AG08395 (cell line): ENCODE measurements around the gene C1orf50.
A peak's percentile ranks its signal among the peaks of the same experiment; 100 is the strongest.
"Not testable (repeated sequence)": the region's sequence is repeated elsewhere in the genome, so short reads cannot be mapped to it uniquely, and the experiment has no call there.

Source experiments
- DNase-seq: peaks from one replicate; pipeline ENCODE4 v3.0.0; 2012; ENCODE audit warnings: mixed read lengths, low spot score

C1orf50 gene

DNA sequence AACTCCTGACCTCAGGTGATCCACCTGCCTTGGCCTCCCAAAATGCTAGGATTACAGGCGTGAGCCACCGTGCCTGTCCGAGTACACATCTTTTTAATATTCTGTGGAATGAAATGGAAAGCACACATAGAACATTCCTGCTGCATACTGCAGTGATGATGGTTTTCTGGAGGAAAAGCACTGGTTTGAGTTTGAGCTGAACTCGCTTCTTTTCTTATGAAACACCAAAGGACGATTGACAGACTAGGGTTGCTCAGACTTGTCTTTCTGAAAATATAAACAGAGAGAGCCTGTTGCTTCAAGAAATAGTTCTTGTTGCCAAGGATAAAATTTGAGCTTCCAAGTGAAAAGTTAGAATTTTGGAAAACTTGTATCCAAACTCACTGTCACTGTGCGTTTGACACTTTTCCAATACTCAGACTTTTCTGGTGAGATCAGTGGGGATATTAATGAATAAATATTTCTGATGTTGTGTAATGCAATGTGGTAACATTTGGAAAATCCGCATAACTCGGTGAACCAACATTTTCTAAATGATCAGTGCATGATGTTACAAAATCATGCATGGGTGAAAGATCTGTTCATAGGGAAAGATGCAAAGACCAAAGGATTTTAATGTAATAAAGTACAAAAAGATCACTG lies 34.9 kb downstream of the C1orf50 start:
- peak; percentile 50 for DNase-seq

DNA sequence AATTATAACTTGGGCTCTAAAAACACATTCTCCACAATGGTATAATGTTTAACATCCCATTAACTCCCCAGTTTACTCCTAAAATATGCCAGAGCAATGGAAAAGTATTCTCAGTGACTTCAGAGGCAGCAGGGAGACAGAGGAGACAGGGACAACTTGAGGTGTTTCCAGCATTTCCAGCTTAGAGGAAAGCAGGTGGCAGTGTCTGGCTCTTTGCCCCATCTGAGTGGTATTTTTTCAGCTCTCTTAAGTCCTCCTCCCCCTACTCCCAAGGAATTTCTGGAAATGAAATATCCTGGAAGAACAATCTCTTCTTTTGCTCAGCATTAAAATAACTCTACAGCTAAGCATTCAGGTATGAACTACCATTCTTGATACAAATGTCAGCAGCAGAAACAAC lies 39.1 kb downstream of the C1orf50 start:
- no peak for DNase-seq

DNA sequence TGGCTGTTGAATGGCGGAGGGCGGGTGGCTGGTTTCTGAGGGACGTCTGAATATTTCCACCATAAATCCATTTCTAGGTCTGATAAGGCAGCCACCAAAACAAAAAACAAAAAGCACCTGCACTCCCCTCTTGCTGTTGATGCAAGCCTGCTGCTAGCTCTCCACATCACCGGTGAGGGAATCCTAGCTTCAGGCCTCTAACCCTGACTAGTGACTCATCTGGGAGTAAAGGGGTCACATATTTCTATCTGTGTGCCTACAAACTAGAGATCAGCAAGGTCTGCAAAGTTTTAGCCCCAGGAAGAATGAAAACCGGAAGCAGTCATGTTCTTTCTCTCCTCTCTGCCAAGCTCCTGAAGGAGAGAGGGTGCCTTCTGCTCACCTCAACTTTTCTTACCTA lies 39.5 kb downstream of the C1orf50 start:
- no peak for DNase-seq

DNA sequence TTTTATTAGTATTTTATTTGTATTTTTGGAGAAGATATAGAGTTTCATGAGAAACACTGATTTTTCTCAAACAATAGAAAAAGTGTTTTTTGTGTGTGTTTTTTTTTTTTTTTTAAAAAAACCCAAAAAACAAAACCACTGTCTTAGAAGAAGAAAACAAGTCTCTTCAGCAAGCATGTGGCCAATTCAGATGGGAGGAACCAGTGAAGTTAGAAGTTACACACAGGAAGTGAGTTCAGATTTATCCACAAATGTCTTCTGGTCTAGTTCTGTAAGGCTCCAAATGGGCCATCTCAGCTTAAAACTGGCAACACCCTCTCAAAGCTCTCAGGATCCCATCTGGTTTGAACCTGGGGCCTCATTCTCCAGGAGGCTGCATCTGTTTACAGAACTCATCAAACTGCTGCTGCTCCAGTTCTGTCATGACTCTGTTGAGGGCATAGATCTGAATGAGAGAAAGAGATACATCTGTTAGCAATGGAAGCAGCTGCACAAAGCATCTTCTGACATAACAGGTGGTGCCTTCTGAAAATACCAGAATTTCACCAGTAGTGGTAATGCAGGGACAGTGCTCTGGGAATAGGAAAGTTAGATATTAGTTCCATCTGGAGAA lies 40.1 kb downstream of the C1orf50 start:
- DNase-seq = no peak

DNA sequence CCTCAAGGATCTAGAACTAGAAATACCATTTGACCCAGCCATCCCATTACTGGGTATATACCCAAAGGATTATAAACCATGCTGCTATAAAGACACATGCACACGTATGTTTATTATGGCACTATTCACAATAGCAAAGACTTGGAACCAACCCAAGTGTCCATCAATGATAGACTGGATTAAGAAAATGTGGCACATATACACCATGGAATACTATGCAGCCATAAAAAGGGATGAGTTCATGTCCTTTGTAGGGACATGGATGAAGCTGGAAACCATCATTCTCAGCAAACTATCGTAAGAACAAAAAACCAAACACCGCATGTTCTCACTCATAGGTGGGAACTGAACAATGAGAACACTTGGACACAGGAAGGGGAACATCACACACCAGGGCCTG lies 47.8 kb downstream of the C1orf50 start:
- not testable (repeated sequence) for DNase-seq

DNA sequence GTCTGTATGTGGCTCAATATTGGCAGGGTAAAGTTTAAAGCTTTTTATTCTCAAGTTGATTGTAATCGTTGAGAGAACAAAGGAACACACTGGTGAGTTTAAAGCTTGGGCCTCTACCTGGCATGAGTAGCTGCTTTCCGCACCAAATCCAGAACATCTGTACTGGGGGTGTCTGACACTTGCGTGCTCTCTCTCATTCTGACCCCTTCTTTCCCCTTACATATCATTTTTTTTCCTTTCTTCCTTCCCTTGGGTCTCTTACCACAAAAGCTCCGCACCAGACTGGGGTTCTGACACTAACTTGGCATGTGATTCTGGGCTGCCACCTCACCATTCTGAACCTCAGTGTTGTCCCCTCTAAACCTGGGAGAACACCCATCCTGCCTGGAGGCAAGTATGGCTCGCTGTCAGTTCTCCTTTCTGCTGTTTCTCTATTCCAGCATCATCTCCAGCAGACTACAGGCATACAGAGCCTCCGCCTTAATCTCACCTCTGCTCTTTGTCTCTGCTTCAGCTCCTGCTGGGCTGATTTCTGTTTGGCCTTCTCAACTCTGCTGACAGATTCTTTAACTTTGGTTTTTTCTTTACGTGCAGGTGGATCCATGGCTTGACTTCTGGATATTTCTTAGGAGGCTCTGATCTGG lies 49.0 kb downstream of the C1orf50 start:
- DNase-seq = no peak

DNA sequence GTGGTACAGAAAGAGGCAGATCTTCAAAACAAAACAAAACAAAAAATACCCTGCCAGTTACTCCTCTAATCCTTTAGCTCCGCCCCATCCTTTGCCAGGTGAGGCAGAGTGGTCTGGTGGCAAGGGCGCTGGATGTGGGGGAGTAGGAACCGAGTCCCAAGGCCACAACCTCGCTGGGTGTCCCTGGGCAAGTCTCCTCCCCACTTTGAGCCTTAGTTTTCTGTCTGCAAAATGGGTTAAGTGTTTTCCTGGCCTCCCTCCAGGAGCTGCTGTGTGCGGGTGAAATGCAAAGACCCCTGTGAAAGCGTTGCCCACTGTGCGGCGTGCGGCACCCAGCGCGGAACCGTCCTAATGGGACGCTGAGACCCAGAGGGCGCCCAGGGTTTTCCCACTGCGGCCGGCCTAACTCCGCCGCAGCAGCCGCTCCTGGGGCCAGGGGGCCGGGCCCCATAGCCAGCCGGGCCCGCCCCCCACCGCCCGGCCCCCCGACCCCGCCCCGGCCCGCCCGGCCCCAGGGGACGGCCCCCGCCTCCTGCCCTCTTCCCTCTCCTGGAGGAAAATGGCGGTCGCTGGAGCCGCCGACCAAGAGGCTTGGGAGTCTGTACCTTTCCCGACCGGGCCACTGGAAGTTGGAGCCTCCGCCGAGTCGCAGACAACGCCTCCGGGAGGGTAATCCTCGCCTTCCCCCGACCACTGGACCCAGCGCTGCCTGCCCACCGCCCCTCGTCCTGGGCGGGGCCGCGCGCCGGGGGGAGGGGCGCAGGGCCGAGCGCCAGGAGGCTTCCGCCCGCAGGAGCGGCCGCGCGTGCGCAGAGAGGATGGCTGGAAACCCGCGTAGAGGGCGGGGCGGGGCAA lies 49.8 kb downstream of the C1orf50 start, which contains the start of the genes ERMAP and SVBP:
Gene ERMAP (plus strand): TSS at position 538 of the 855 bp plus-strand sequence. CDS start 13,327 bp downstream, outside the sequence.
Gene SVBP (minus strand): TSS at position 813 of the 855 bp plus-strand sequence. CDS start 853 bp downstream, outside the sequence.
- DNase-seq = peak; percentile 99

DNA sequence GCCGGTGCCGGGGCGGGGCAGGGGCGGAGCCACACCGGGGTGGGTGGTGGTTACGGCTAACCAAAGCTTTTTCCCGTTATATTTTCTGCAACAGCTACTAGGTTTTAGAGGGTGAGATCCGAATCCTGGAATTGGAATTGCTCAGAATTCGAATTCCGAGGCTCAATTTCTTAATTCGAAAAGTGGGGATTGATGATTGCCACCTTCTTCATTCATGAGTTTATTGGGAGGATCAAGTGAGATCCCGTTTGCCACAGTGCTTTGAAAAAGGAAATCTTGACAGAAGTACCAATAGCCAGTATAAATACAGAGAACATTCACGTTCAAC lies 50.4 kb downstream of the C1orf50 start:
- DNase-seq = no peak

DNA sequence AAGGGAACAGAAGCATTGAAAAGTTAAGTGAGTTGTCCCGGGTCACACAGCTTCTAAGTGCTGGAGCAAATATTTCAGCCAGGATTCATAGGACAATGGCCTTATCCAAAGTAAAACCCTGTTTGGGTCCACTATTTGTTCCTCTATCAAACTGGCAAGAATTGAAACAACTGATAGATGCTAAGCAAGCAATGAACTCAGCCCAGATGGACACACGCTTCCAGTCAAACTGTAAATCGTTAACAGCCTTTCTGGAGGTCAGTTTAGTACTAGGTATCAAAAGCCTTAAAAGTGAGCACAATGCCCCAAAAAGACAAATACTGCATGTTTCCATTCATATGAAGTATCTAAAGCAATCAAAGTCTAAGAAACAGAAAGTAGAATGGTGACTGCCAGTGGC lies 50.9 kb downstream of the C1orf50 start:
- no peak for DNase-seq

DNA sequence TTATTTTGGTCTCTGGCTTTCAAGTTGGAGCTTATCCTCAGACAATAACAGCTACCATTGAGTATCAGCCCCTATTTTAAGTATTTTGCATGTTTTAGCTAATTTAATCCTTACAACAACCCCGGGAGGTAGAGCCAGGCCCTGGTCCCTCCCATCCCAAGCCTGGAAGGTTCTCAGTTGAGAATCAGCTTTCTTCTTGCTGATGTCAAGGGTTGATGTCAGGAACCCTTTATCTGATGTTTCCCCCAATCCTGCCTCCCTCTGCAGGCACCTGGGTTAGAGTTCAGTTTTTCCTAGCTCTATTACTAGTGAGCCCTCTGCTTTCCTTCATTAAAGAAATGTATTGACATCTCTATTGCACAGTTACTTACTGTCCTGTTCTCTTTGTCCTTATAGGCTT lies 53.8 kb downstream of the C1orf50 start:
- DNase-seq = no peak

DNA sequence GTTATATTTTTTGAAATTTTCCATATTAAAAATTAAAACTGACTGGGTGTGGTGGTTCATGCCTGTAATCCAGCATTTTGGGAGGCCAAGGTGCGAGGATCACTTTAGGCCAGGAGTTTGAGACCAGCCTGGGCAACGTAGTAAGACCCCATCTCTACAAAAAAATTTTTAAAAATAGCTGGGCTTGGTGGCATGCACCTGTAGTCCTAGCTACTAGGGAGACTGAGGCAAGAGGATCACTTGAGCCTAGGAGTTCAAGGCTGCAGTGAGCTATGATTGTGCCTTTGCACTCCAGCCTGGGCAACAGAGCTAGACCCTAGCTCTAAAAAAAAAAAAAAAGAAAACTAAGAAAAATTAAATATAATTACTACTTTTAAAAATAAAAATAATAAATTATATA lies 54.6 kb downstream of the C1orf50 start:
- no peak for DNase-seq

DNA sequence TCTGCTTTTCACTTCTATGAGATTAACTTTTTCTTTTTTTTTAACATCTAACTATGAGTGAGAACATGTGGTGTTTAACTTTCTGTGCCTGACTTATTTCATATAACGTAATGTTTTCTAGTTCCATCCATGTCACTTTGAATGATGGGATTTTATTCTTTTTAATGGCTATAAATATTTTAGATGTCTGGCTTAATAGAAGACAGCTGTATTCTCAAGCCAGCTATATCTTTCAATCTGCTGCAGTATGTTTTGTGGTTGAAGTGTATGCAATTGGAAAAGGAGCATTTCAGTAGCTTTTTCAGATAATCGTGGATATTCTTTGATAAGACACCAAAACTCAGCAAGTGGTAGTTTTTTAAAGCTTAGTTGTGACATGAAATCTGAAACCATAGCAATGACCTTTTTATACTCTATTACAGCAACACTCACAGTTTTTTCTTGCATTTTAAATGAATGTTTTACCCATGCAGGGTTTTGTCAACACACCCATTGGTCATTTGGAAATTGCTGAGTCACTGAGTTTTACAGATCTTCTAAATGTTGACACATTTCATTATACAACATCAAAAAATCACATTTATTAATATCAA lies 55.8 kb downstream of the C1orf50 start:
- peak; percentile 24 for DNase-seq

DNA sequence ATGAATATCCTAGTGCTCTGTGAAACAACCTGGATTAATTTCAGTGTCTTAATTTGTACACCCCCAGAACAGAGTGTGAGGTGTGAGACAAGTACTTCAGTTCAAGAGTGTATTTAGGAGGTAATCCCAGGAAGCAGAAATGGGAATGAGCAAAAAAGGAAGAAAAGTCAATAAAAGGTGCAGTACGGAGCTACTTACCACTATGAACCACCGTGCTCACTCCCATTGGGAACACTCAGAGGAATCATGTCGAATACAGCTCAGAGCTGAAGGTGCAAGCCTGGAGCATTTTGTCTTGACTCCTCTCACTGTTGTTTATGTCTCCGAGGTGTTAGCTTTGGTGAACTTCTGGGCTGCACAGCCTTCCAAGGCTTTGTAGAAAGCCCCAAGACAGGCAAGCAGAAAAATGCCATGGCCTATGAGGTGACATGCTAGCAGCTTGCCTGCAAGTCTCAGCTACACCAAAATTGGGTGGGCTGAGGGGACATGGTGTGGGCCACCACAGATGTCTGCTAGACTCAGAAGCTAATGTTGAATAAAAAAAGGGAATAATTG lies 57.5 kb downstream of the C1orf50 start:
- DNase-seq = no peak

DNA sequence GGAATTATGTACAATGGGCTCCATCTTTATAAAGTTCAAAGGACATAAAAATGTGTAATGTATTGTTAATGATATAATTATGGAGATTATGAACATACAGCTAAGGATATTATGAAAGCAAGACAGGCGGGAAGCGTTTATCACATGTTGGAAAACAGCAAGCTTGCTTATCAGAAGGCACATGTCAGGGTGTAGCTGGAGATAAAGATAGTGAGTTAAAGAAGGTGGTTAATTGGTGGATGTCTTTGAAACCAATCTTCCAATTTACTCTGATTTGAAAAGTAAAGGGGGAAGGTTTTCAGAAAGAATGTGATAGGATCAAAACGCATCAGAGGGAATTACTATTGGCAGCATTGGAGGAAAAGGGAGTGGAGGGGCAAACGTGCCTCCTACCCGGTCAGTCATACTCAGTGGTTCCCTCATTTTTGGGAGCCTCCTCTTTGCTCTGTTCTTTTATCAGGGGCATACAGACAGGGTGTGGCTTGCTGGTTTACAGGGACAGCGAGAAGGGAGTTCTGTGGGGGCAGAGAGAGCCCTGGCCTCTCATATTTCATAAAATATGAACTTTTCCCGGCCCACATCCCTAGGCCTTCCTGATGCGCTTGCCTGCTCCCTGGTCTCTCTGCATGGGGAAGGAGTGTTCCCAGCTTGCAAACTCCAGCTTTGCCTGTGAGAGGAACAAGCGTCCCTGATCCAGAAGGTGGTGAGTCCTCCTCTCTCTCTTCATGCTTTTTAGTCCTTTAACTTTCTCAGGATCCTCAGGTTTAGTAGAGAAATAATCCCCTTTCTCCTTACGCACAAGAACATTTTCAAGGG lies 58.2 kb downstream of the C1orf50 start:
- DNase-seq = no peak
